A673 (cell line): ENCODE measurements around the gene MAPK12. TPM values are rescaled to one million over a fixed set of nuclear protein-coding genes. Genes with fewer than 3 reads are reported as not detected.

Experiments
- BruUV-seq: library from RNA; stranded (reverse); fragments of 400-500 nt; replicated peaks from 2 replicates; lab custom pipeline; 2021; lab: Mats Ljungman, UMichigan
- CTCF ChIA-PET: fragments of 300-600 bp; sonication (Branson Sonifier 250); formaldehyde crosslinking; loops from one replicate; lab custom pipeline; 2022; ENCODE audit warnings: antibody characterized with exemption; lab: Charles Lee
- POLR2A ChIA-PET: fragments of 300-600 bp; sonication (Branson Sonifier 250); formaldehyde crosslinking; loops from one replicate; lab custom pipeline; 2022; ENCODE audit warnings: antibody characterized with exemption; ENCODE audit not compliant: low non-redundant PET; lab: Charles Lee
- DNase-seq: peaks from one replicate; pipeline ENCODE4 v3.0.0-alpha.2; 2015; ENCODE audit warnings: low spot score
- H3K27ac ChIP-seq: fragments of 200-600 bp; sonication (generic); 2 replicates; pipeline ENCODE4 v1.5.1; 2016; ENCODE audit warnings: mixed run types, low read depth, mild to moderate bottlenecking, mixed read lengths, antibody characterized with exemption, low read length; ENCODE audit not compliant: poor library complexity, severe bottlenecking
- H3K27me3 ChIP-seq: fragments of 200-600 bp; sonication (generic); replicated peaks from 2 replicates; pipeline ENCODE4 v1.6.1; 2017; ENCODE audit warnings: mixed run types, low read depth, mild to moderate bottlenecking, mixed read lengths, antibody characterized with exemption, low read length; ENCODE audit not compliant: insufficient read depth, poor library complexity
- H3K36me3 ChIP-seq: fragments of 200-600 bp; sonication (generic); 2 replicates; pipeline ENCODE4 v1.6.1; 2016; ENCODE audit warnings: mixed run types, mild to moderate bottlenecking, mixed read lengths, antibody characterized with exemption, low read length; ENCODE audit not compliant: insufficient read depth, poor library complexity, severe bottlenecking
- H3K4me1 ChIP-seq: fragments of 200-600 bp; sonication (generic); 2 replicates; pipeline ENCODE4 v1.6.1; 2017; ENCODE audit warnings: mixed run types, mild to moderate bottlenecking, mixed read lengths, antibody characterized with exemption, low read length; ENCODE audit not compliant: insufficient read depth, poor library complexity, severe bottlenecking
- H3K4me3 ChIP-seq: fragments of 200-600 bp; sonication (generic); 2 replicates; pipeline ENCODE4 v1.5.1; 2016; ENCODE audit warnings: low read depth, mixed run types, mild to moderate bottlenecking, mixed read lengths, low read length; ENCODE audit not compliant: poor library complexity, severe bottlenecking
- H3K9me3 ChIP-seq: fragments of 200-600 bp; sonication (generic); 2 replicates; pipeline ENCODE4 v1.6.1; 2016; ENCODE audit warnings: mixed run types, low read depth, mild to moderate bottlenecking, mixed read lengths, antibody characterized with exemption, low read length; ENCODE audit not compliant: poor library complexity, severe bottlenecking
- EZH2 ChIP-seq: fragments of 200-600 bp; sonication (generic); IDR thresholded peaks from 2 replicates; pipeline ENCODE4 v1.6.1; 2017; ENCODE audit warnings: borderline replicate concordance, low read depth, mild to moderate bottlenecking, mixed read lengths, antibody characterized with exemption, low read length; ENCODE audit not compliant: poor library complexity, severe bottlenecking
- intact Hi-C: fragments of 100-400 bp; cut with micrococcal nuclease; formaldehyde crosslinking; loops from one replicate; pipeline ENCODE4 v1.10.0; 2022; ENCODE audit not compliant: unreplicated experiment
- total RNA-seq: library from RNA; stranded (reverse); gene quantifications from 2 replicates; pipeline ENCODE4 v1.2.3, GENCODE V29; 2021
- TF ChIP-seq, protein P1 (sequence below): fragments of 300-800, 200-600 bp; sonication (generic); conservative IDR thresholded peaks from 2 replicates; pipeline ENCODE4 v1.5.1; 2017; ENCODE audit warnings: low read depth, mild to moderate bottlenecking, antibody characterized with exemption, low read length, moderate library complexity, mixed read lengths

The MAPK12 gene
- total RNA-seq, 1 experiment from 2014 or later: 20.8 TPM

DNA sequence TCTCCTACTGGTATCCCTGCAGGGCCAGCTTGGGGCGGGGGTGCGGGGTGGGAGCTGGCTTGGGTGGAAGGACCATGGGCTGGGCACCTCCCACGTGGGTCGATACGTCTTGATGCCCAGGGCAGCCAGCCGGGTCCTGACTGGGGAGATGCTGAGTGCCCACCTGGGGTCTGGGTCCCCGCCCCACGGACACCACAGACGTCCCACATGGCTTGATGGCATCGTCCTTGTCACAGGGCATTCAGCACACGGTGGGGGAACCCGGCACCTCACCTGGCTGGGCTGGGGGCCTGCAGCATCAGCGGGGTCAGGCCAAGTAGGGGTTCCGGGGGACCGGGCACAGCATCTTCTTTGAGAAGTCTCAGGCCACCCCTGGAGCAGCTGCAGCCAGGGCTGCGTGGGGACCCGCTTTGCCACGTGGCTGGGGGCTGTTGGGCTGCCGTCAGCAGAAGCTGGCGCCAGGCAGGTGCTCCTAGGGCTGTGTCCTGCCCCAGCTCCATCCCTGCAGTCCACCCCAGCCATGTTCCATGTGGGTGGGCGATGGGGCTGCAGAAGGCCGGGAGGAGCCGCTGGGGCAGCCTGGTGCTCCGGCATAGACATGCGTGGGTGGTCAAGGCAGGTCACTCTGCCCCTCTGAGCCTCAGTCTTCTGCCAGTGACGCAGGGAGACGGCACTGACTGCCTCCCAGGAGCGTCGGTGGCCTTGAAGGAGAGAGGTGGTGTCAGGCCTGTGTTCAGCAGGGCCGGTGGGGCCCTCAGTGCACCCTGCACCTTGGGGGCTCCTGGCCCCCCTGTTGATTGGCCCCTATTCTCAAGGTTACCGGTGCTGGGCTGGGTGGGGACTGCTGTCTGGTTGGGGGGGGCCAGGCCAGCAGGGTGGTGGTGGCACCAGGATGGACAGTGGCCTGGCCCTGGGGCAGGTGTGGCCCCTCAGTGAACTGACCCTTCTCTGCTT is 52.3 kb downstream of the MAPK12 start:
- ChIA-PET CTCF (no interaction called here), POLR2A (interaction anchor here (0.7 kb wide), 1 partner anchor 65 kb away, joined by 6 read pairs; no protein-coding TSS in a partner anchor)
- Histone ChIP-seq H3K27me3 (no peaks in the 10 kb centered on the region), H3K4me3 (no peak overlapping the region), H3K36me3 (peaks cover 37% of the 10 kb centered on the region), H3K9me3 (no peaks in the 10 kb centered on the region), H3K27ac (no peak overlapping the region), H3K4me1 (no peaks in the 10 kb centered on the region)
- TF ChIP-seq EZH2: no peak
- TF ChIP-seq, protein P1, sequence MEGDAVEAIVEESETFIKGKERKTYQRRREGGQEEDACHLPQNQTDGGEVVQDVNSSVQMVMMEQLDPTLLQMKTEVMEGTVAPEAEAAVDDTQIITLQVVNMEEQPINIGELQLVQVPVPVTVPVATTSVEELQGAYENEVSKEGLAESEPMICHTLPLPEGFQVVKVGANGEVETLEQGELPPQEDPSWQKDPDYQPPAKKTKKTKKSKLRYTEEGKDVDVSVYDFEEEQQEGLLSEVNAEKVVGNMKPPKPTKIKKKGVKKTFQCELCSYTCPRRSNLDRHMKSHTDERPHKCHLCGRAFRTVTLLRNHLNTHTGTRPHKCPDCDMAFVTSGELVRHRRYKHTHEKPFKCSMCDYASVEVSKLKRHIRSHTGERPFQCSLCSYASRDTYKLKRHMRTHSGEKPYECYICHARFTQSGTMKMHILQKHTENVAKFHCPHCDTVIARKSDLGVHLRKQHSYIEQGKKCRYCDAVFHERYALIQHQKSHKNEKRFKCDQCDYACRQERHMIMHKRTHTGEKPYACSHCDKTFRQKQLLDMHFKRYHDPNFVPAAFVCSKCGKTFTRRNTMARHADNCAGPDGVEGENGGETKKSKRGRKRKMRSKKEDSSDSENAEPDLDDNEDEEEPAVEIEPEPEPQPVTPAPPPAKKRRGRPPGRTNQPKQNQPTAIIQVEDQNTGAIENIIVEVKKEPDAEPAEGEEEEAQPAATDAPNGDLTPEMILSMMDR: no peak
- BruUV-seq: no TSS peak
- intact Hi-C loops: loop anchor here (1.0 to 5.0 kb wide), 2 partner anchors 63 to 277 kb away; no protein-coding TSS in a partner anchor
- DNase-seq: no peak

DNA sequence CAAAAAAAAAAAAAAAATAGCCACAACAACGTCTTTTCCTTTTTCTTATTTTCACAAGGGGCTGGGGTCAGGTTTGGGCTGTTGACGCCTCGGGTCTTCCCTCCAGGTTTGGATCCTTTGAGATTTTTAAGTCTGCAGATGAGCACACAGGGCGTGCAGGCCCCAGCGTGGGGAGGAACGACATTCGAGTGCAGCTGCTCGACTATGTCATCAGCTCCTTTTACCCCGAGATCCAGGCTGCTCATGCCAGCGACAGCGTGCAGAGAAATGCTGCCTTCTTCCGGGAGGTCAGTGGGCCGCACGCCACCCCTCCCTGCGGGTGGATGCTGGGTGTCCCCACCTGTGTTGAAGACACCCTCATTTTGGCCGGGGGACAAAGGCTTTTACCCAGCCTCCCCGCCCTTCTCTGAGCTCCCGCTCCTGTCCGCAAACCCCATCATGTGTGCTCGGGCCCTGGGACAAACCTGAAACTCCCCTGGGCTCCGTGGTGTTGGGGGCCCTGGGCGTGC is 53.0 kb downstream of the MAPK12 start:
- DNase-seq: no peak
- ChIA-PET POLR2A (interaction anchor here (0.6 to 0.7 kb wide), 3 partner anchors 15 to 81 kb away, joined by 3 to 9 read pairs (median 6); no protein-coding TSS in a partner anchor), CTCF (no interaction called here)
- TF ChIP-seq, protein P1: no peak
- TF ChIP-seq EZH2: no peak
- no TSS peak for BruUV-seq
- Histone ChIP-seq H3K4me1 (no peaks in the 10 kb centered on the region), H3K36me3 (peaks cover 39% of the 10 kb centered on the region), H3K27ac (no peak overlapping the region), H3K4me3 (no peak overlapping the region), H3K27me3 (no peaks in the 10 kb centered on the region), H3K9me3 (no peaks in the 10 kb centered on the region)
- intact Hi-C loops: loop anchor here (5.0 kb wide), 1 partner anchor 276 kb away; no protein-coding TSS in a partner anchor

DNA sequence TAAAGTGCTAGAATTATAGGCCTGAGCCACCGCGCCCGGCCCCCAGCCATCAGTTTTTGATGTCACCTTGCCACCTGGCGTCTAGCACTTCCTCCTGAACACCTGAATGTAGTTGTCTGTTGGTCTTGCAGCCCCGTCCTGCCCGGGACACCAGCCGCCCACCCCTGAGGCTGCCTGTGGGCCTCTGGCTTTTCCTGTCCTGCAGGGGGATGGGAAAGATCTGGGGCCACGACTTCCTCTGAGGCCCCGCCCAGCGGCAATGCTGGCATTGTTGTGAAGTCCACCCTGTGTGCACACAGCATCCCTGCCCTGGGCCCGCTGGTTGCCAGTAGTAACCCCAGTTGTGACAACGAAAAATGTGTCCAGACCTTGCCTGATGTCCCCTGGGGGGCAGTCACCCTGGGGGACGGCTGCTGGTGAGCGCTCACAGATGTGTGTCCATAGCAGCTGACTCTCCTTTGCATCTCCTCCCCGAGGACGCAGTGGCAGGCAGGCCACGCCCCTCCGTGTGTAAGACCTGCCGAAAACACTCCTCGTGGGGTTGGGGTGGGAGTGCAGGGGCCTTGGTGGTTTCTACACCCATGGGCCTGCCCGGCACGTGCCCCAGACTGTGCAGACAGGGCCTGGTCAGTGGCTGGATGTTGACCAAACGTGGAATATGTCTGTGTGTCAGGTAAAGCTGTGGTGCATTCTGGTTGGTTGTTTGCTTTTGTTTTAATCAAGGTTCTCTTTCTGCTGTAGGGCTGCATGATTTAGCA is 53.9 kb downstream of the MAPK12 start:
- peaks cover 5% of the 10 kb centered on the region for H3K9me3 ChIP-seq
- no TSS peak for BruUV-seq
- H3K4me3 ChIP-seq: no peak overlapping the region
- CTCF ChIA-PET: no interaction called here
- intact Hi-C loops: loop anchor here (5.0 kb wide), 1 partner anchor 275 kb away; no protein-coding TSS in a partner anchor
- no peak for DNase-seq
- TF ChIP-seq, protein P1: no peak
- no peak for TF ChIP-seq EZH2
- peaks cover 45% of the 10 kb centered on the region for H3K36me3 ChIP-seq
- no peaks in the 10 kb centered on the region for H3K4me1 ChIP-seq
- no peaks in the 10 kb centered on the region for H3K27me3 ChIP-seq
- POLR2A ChIA-PET: interaction anchor here (0.6 to 0.7 kb wide), 2 partner anchors 14 to 80 kb away, joined by 3 to 9 read pairs; no protein-coding TSS in a partner anchor
- H3K27ac ChIP-seq: no peak overlapping the region
